ENCODE data around the gene EID2B. TPM values are rescaled to one million over a fixed set of nuclear protein-coding genes. Genes with fewer than 3 reads are reported as not detected.

EID2B gene
- total RNA-seq, 1 donor from 2014 or later = 4.0 TPM

- no peaks in the 10 kb centered on the region for H3K9me3 Mint-ChIP-seq
- H3K36me3 Mint-ChIP-seq = peaks cover 2% of the 10 kb centered on the region
- TF ChIP-seq, protein P1, sequence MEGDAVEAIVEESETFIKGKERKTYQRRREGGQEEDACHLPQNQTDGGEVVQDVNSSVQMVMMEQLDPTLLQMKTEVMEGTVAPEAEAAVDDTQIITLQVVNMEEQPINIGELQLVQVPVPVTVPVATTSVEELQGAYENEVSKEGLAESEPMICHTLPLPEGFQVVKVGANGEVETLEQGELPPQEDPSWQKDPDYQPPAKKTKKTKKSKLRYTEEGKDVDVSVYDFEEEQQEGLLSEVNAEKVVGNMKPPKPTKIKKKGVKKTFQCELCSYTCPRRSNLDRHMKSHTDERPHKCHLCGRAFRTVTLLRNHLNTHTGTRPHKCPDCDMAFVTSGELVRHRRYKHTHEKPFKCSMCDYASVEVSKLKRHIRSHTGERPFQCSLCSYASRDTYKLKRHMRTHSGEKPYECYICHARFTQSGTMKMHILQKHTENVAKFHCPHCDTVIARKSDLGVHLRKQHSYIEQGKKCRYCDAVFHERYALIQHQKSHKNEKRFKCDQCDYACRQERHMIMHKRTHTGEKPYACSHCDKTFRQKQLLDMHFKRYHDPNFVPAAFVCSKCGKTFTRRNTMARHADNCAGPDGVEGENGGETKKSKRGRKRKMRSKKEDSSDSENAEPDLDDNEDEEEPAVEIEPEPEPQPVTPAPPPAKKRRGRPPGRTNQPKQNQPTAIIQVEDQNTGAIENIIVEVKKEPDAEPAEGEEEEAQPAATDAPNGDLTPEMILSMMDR (IDR thresholded peaks at IDR 0.05; ENCODE audit: unreplicated experiment) = no peak
- H3K27ac Mint-ChIP-seq = no peak overlapping the region
- H3K4me1 Mint-ChIP-seq = peaks cover 6% of the 10 kb centered on the region
- DNase-seq (ENCODE audit: low spot score in 2 of 2, unreplicated experiment in 2 of 2) = no peak
- no peak overlapping the region for H3K4me3 Mint-ChIP-seq
- H3K27me3 Mint-ChIP-seq (ENCODE audit: low read depth) = peaks cover 51% of the 10 kb centered on the region
Observed at GRCh38 chr19:39518975-39519374, 13.7 kb downstream of the EID2B start.

DNA sequence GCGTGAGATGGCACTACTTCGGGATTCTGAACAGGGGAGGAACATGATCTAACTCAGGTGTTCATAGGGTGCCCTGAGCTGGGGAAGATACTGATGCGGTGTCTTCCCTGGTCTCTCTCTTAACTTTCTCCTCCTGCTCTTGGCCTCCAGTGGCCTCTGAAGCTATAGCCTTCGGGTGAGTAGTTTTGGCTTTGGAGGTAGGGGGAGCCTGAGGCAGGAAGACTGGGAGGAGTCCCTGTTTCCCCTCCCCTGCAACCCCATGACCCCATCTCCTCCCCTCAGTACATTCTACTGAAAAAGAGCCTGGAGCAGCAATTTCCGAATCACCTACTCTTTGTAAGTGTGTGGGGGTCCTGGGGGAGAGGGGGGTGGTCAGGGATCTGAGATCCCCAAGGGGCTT lies 14.2 kb downstream of the EID2B start:
- DNase-seq (ENCODE audit: low spot score in 2 of 2, unreplicated experiment in 2 of 2) = no peak
- Mint-ChIP-seq H3K4me1 (peaks cover 6% of the 10 kb centered on the region), H3K36me3 (peaks cover 2% of the 10 kb centered on the region), H3K27me3 (ENCODE audit: low read depth) (peaks cover 56% of the 10 kb centered on the region), H3K4me3 (no peak overlapping the region), H3K9me3 (no peaks in the 10 kb centered on the region), H3K27ac (no peak overlapping the region)
- TF ChIP-seq, protein P1 (IDR thresholded peaks at IDR 0.05; ENCODE audit: unreplicated experiment) = no peak

- peaks cover 6% of the 10 kb centered on the region for H3K4me1 Mint-ChIP-seq
- H3K27ac Mint-ChIP-seq = no peak overlapping the region
- peaks cover 2% of the 10 kb centered on the region for H3K36me3 Mint-ChIP-seq
- H3K4me3 Mint-ChIP-seq = no peak overlapping the region
- no peak for DNase-seq (ENCODE audit: low spot score in 2 of 2, unreplicated experiment in 2 of 2)
- TF ChIP-seq, protein P1 (IDR thresholded peaks at IDR 0.05; ENCODE audit: unreplicated experiment) = no peak
- peaks cover 66% of the 10 kb centered on the region for H3K27me3 Mint-ChIP-seq (ENCODE audit: low read depth)
- no peaks in the 10 kb centered on the region for H3K9me3 Mint-ChIP-seq
Observed at GRCh38 chr19:39517432-39517831, 15.2 kb downstream of the EID2B start.

DNA sequence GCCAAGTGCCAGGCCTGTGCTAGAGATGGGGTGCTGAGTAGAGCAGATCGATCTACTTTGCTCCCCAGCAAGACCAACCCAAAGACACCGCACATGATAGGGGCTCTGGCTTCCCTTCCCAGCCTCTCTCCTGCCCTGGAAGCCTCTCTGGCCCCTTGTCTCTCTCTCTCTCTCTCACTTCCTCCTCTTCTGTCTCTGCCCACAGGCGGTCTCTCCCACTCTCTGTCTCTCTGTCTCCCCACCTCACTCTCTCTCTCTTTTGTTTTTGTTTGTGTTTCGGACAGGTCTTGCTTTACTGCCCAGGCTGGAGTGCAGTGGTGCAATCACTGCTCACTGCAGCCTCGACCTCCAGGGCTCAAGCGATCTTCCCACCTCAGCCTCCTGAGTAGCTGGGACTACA lies 16.4 kb downstream of the EID2B start:
- Mint-ChIP-seq H3K36me3 (peaks cover 2% of the 10 kb centered on the region), H3K4me3 (peak overlapping the region; percentile 69), H3K27me3 (ENCODE audit: low read depth) (peaks cover 72% of the 10 kb centered on the region), H3K27ac (no peak overlapping the region), H3K4me1 (peaks cover 6% of the 10 kb centered on the region), H3K9me3 (no peaks in the 10 kb centered on the region)
- DNase-seq (ENCODE audit: low spot score in 2 of 2, unreplicated experiment in 2 of 2) = no peak
- TF ChIP-seq, protein P1 (IDR thresholded peaks at IDR 0.05; ENCODE audit: unreplicated experiment) = no peak

DNA sequence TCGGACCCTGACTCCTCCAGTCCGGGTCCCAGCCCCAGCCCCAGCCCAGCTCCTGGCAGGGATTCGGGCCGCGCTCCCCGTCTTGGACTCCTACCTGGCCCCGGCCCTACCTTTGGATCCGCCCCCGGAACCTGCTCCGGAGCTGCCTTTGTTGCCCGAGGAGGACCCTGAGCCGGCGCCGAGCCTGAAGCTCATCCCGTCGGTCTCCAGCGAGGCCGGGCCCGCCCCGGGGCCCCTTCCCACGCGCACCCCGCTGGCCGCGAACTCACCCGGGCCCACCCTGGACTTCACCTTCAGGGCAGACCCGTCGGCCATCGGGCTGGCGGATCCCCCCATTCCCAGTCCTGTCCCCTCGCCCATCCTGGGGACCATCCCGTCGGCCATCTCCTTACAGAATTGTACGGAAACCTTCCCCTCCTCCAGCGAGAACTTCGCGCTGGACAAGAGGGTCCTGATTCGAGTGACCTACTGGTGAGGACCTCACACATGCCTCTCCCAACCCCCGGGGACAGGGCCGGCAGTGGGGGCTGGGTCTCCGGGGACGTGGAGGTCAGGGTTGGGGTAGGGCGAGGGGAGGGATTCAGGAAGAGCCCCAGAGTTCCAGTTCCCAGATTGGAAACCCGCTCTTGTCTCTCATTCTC lies 17.0 kb downstream of the EID2B start:
- Mint-ChIP-seq H3K4me1 (peaks cover 6% of the 10 kb centered on the region), H3K9me3 (no peaks in the 10 kb centered on the region), H3K4me3 (peak overlapping the region; percentile 69), H3K27ac (no peak overlapping the region), H3K27me3 (ENCODE audit: low read depth) (peaks cover 75% of the 10 kb centered on the region), H3K36me3 (peaks cover 2% of the 10 kb centered on the region)
- TF ChIP-seq, protein P1 (IDR thresholded peaks at IDR 0.05; ENCODE audit: unreplicated experiment) = no peak
- no peak for DNase-seq (ENCODE audit: low spot score in 2 of 2, unreplicated experiment in 2 of 2)

Measured in mesothelial cell of epicardium (in vitro differentiated cells).